K562 (cell line): Measurements from ENCODE around the gene ALG14. TPM values are rescaled to one million over a fixed set of nuclear protein-coding genes. Genes with fewer than 3 reads are reported as not detected.

Experiments
- CBFA2T2 ChIP-seq: fragments of 450-650 bp; conservative IDR thresholded peaks from 2 replicates; pipeline ENCODE4 v1.6.1; 2017; ENCODE audit warnings: mild to moderate bottlenecking
- CBX1 ChIP-seq: sonication (generic); IDR thresholded peaks from 2 replicates; pipeline ENCODE4 v1.6.1; 2016; ENCODE audit warnings: antibody characterized with exemption, low read depth, mild to moderate bottlenecking
- CSDE1 ChIP-seq, 2 experiments: fragments of 450-650 bp; IDR thresholded peaks; 2 replicates each; pipeline ENCODE4 v1.6.1; 2016; ENCODE audit warnings: mild to moderate bottlenecking in 1 of 2
- CTBP1 ChIP-seq: fragments of 450-650 bp; IDR thresholded peaks from 2 replicates; pipeline ENCODE4 v1.6.1; 2016; ENCODE audit warnings: borderline replicate concordance
- DACH1 ChIP-seq: fragments of 450-650 bp; IDR thresholded peaks from 2 replicates; pipeline ENCODE4 v1.6.1; 2018; ENCODE audit not compliant: partially characterized antibody
- DDX20 ChIP-seq: fragments of 450-650 bp; IDR thresholded peaks from 2 replicates; pipeline ENCODE4 v1.6.1; 2016; ENCODE audit warnings: missing genetic modification characterization, low read depth, mild to moderate bottlenecking, missing compliant biosample characterization, moderate library complexity
- ELF4 ChIP-seq: fragments of 450-650 bp; formaldehyde crosslinking; IDR thresholded peaks from 2 replicates; pipeline ENCODE4 v1.4.0; 2022; ENCODE audit warnings: missing genetic modification characterization
- ETV5 ChIP-seq: sonication (generic); formaldehyde crosslinking; IDR thresholded peaks from 2 replicates; pipeline ENCODE4 v1.4.0; 2020; ENCODE audit warnings: low read depth, mild to moderate bottlenecking, missing genetic modification reagents
- GABPB2 ChIP-seq: fragments of 250-450 bp; sonication (Bioruptor Pico); conservative IDR thresholded peaks from 2 replicates; pipeline ENCODE4 v1.5.1; 2021; ENCODE audit warnings: mild to moderate bottlenecking
- HDAC1 ChIP-seq, 2 experiments: fragments of 450-650 bp; IDR thresholded peaks; 2 replicates each; pipeline ENCODE4 v1.6.1; 2016 to 2017; ENCODE audit warnings: inconsistent platforms in 1 of 2, mild to moderate bottlenecking in 1 of 2, moderate library complexity in 1 of 2
- ILF3 ChIP-seq: fragments of 450-650 bp; IDR thresholded peaks from 2 replicates; pipeline ENCODE4 v1.6.1; 2018; ENCODE audit warnings: antibody characterized with exemption, mild to moderate bottlenecking, moderate library complexity, borderline replicate concordance
- KDM1A ChIP-seq, 2 experiments: fragments of 450-650 bp; IDR thresholded peaks; 2 replicates each; pipeline ENCODE4 v1.6.1; 2016; ENCODE audit warnings: mild to moderate bottlenecking in 2 of 2
- MEF2A ChIP-seq: IDR thresholded peaks from 2 replicates; pipeline ENCODE4 v1.6.1; 2011; ENCODE audit warnings: low read depth, mild to moderate bottlenecking, low read length, moderate library complexity; ENCODE audit not compliant: control insufficient read depth
- MXI1 ChIP-seq: IDR thresholded peaks from 2 replicates; pipeline ENCODE4 v1.6.1; 2011; ENCODE audit warnings: low read depth, mild to moderate bottlenecking, improper control_type of control experiment, low read length
- MYNN ChIP-seq, 2 experiments: sonication (generic); formaldehyde crosslinking in 1 of 2; IDR thresholded peaks; 2 replicates each; pipeline versions ENCODE4 v1.5.0 to v1.6.1; 2016 to 2020; ENCODE audit warnings: antibody characterized with exemption in 1 of 2, missing genetic modification reagents in 1 of 2
- NFIX ChIP-seq: fragments of 250-450 bp; sonication (Bioruptor Pico); IDR thresholded peaks from 2 replicates; pipeline ENCODE4 v1.4.0; 2020; ENCODE audit warnings: low read depth, mild to moderate bottlenecking, moderate library complexity
- SNRNP70 ChIP-seq: fragments of 200-400 bp; formaldehyde crosslinking; optimal IDR thresholded peaks from 2 replicates; pipeline ENCODE3; 2017; ENCODE audit warnings: low read depth, low read length
- SREBF2 ChIP-seq: sonication (generic); formaldehyde crosslinking; IDR thresholded peaks from 2 replicates; pipeline ENCODE4 v1.4.0; 2020; ENCODE audit warnings: mild to moderate bottlenecking, missing genetic modification reagents
- STAT5A ChIP-seq: IDR thresholded peaks from 2 replicates; pipeline ENCODE4 v1.6.1; 2012; ENCODE audit warnings: low read length, inconsistent platforms, borderline replicate concordance
- SUPT5H ChIP-seq: fragments of 450-650 bp; IDR thresholded peaks from 2 replicates; pipeline ENCODE4 v1.6.1; 2016
- ZC3H4 ChIP-seq: sonication (generic); formaldehyde crosslinking; IDR thresholded peaks from 2 replicates; pipeline ENCODE4 v1.9.0; 2021; ENCODE audit warnings: missing genetic modification reagents, borderline replicate concordance
- ZKSCAN1 ChIP-seq: fragments of 150-350 bp; IDR thresholded peaks from 2 replicates; pipeline ENCODE4 v1.6.1; 2016; ENCODE audit warnings: low read depth, low read length
- ZNF239 ChIP-seq: fragments of 250-450 bp; sonication (Bioruptor Pico); IDR thresholded peaks from 2 replicates; pipeline ENCODE4 v1.4.0; 2020; ENCODE audit warnings: mild to moderate bottlenecking
- ZNF3 ChIP-seq: fragments of 250-450 bp; sonication (Bioruptor Pico); IDR thresholded peaks from 2 replicates; pipeline ENCODE4 v1.5.0; 2021; ENCODE audit warnings: mild to moderate bottlenecking, moderate library complexity
- ZNF445 ChIP-seq: fragments of 250-450 bp; sonication (Bioruptor Pico); IDR thresholded peaks from 2 replicates; pipeline ENCODE4 v1.4.0; 2020; ENCODE audit warnings: low read depth, mild to moderate bottlenecking, moderate library complexity
- polyA plus RNA-seq, 8 experiments: library from polyadenylated mRNA; depleted of rRNA in 4 of 8; stranded (reverse) in 5 of 8; unstranded in 3 of 8; fragments of >200 nt; fragmentation: Nextera tagmentation in 2 of 8; fragmentation: Illumina TruSeq in 1 of 8; extraction: Ambion mirVana in 2 of 8; extraction: Trizol in 1 of 8; gene quantifications; 2 replicates each; pipeline versions ENCODE4 v1.2.1 to v1.2.3, GENCODE V29; 2011 to 2014; ENCODE audit warnings: inconsistent platforms in 1 of 8, missing spikeins in 1 of 8
- total RNA-seq, 7 experiments: library from RNA; depleted of rRNA in 6 of 7; stranded (reverse); fragments of >200 nt in 6 of 7; fragmentation: Illumina TruSeq in 2 of 7; extraction: Trizol in 2 of 7; gene quantifications; 2 replicates each; pipeline versions ENCODE4 v1.2.1 to v1.2.3, GENCODE V29; 2011 to 2021; ENCODE audit warnings: low replicate concordance in 1 of 7
- TF ChIP-seq, protein P1 (sequence below): fragments of 450-650 bp; formaldehyde crosslinking; conservative IDR thresholded peaks from 2 replicates; pipeline ENCODE4 v1.4.0; 2022; ENCODE audit warnings: mild to moderate bottlenecking, missing genetic modification characterization
- TF ChIP-seq, protein P2 (sequence below): sonication (generic); formaldehyde crosslinking; IDR thresholded peaks from 2 replicates; pipeline ENCODE4 v1.8.1; 2023; ENCODE audit warnings: missing genetic modification reagents, mild to moderate bottlenecking, borderline replicate concordance

The ALG14 gene
- total and polyA plus RNA-seq, 9 of the 15 experiments (the other 6 are each of a cell fraction or from before 2014, with no cell fraction given): 2.8 to 16.2 (median 4.9) TPM

DNA sequence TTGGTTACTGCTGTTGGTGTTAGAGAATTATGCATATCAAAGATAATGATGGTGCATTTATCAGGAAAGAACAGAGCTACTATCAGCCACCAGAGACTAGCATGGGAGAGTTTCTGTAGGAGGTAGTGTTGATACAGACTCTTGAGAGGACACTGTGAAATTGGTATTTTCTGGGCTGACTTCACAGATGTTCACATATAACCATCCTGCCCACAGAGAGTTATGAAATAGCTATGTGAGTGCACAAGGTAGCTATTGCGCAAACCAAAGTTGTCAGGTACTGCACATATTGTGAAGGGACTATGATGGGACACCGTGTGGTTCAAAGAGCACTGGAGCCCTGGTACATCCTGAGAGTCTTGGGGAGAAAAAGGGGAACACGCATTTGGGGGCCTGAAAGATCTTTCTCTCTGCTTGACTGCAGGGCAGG lies 43.0 kb upstream of the ALG14 start (continued):
- TF ChIP-seq, protein P1, sequence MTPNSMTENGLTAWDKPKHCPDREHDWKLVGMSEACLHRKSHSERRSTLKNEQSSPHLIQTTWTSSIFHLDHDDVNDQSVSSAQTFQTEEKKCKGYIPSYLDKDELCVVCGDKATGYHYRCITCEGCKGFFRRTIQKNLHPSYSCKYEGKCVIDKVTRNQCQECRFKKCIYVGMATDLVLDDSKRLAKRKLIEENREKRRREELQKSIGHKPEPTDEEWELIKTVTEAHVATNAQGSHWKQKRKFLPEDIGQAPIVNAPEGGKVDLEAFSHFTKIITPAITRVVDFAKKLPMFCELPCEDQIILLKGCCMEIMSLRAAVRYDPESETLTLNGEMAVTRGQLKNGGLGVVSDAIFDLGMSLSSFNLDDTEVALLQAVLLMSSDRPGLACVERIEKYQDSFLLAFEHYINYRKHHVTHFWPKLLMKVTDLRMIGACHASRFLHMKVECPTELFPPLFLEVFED: no peak
- peak; percentile 65 for TF ChIP-seq MYNN (IDR thresholded peaks at IDR 0.05)
- TF ChIP-seq MYNN (CRISPR knock-in tag; IDR thresholded peaks at IDR 0.05): no peak
- TF ChIP-seq NFIX (CRISPR knock-in tag): no peak
- no peak for TF ChIP-seq ZNF3 (CRISPR knock-in tag)
- TF ChIP-seq ETV5 (CRISPR knock-in tag): no peak
- TF ChIP-seq HDAC1 (IDR thresholded peaks at IDR 0.05): peak in 1 of 2 experiments; percentile 63; a peak in 1 of 4 replicates
- no peak for TF ChIP-seq SREBF2 (CRISPR knock-in tag)
- TF ChIP-seq ZNF445 (CRISPR knock-in tag): no peak
- no peak for TF ChIP-seq DDX20 (tag)
- no peak for TF ChIP-seq MXI1
- peak; percentile 92 for TF ChIP-seq STAT5A
- TF ChIP-seq CBFA2T2: peak; percentile 97
- TF ChIP-seq DACH1: no peak
- no peak for TF ChIP-seq MEF2A
- TF ChIP-seq ZC3H4: no peak
- TF ChIP-seq, protein P2, sequence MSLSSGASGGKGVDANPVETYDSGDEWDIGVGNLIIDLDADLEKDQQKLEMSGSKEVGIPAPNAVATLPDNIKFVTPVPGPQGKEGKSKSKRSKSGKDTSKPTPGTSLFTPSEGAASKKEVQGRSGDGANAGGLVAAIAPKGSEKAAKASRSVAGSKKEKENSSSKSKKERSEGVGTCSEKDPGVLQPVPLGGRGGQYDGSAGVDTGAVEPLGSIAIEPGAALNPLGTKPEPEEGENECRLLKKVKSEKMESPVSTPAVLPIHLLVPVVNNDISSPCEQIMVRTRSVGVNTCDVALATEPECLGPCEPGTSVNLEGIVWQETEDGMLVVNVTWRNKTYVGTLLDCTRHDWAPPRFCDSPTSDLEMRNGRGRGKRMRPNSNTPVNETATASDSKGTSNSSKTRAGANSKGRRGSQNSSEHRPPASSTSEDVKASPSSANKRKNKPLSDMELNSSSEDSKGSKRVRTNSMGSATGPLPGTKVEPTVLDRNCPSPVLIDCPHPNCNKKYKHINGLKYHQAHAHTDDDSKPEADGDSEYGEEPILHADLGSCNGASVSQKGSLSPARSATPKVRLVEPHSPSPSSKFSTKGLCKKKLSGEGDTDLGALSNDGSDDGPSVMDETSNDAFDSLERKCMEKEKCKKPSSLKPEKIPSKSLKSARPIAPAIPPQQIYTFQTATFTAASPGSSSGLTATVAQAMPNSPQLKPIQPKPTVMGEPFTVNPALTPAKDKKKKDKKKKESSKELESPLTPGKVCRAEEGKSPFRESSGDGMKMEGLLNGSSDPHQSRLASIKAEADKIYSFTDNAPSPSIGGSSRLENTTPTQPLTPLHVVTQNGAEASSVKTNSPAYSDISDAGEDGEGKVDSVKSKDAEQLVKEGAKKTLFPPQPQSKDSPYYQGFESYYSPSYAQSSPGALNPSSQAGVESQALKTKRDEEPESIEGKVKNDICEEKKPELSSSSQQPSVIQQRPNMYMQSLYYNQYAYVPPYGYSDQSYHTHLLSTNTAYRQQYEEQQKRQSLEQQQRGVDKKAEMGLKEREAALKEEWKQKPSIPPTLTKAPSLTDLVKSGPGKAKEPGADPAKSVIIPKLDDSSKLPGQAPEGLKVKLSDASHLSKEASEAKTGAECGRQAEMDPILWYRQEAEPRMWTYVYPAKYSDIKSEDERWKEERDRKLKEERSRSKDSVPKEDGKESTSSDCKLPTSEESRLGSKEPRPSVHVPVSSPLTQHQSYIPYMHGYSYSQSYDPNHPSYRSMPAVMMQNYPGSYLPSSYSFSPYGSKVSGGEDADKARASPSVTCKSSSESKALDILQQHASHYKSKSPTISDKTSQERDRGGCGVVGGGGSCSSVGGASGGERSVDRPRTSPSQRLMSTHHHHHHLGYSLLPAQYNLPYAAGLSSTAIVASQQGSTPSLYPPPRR: no peak
- TF ChIP-seq ILF3: no peak
- no peak for TF ChIP-seq CSDE1 (IDR thresholded peaks at IDR 0.05)
- TF ChIP-seq SUPT5H: no peak
- TF ChIP-seq ELF4 (CRISPR knock-in tag): no peak
- TF ChIP-seq SNRNP70: no peak
- TF ChIP-seq ZKSCAN1: no peak; the same call in 1 of the 2 replicates
- no peak for TF ChIP-seq CBX1
- peak; percentile 59; the same call in 1 of the 2 replicates for TF ChIP-seq CTBP1
- TF ChIP-seq GABPB2 (CRISPR knock-in tag): no peak
- TF ChIP-seq KDM1A (IDR thresholded peaks at IDR 0.05): peak; percentile 63 to 68
- TF ChIP-seq ZNF239: no peak
